A549 (cell line): ENCODE measurements around the gene ZNF775.

ENCODE experiments used
- EP300 ChIP-seq, 2 experiments: fragments of >200 bp; sonication (Bioruptor Twin); formaldehyde crosslinking; IDR thresholded peaks; 2 replicates in 1 of 2; 3 replicates in 1 of 2; pipeline ENCODE4 v1.6.1; 2016 to 2017
- HOXB13 ChIP-seq: fragments of 250-450 bp; sonication (Bioruptor Pico); IDR thresholded peaks from 2 replicates; pipeline ENCODE4 v1.5.0; 2020; ENCODE audit warnings: low read depth, mild to moderate bottlenecking, moderate library complexity
- KDM5A ChIP-seq: fragments of 200-600 bp; sonication (generic); IDR thresholded peaks from 2 replicates; pipeline ENCODE4 v1.6.1; 2016; ENCODE audit warnings: antibody characterized with exemption, mild to moderate bottlenecking
- NPAS2 ChIP-seq: fragments of 250-450 bp; sonication (Bioruptor Pico); IDR thresholded peaks from 2 replicates; pipeline ENCODE4 v1.8.0; 2022; ENCODE audit warnings: mild to moderate bottlenecking, moderate library complexity, borderline replicate concordance
- POLR2A ChIP-seq: IDR thresholded peaks from 2 replicates; pipeline ENCODE4 v1.6.1; 2012; ENCODE audit warnings: mild to moderate bottlenecking, low read length
- POLR2AphosphoS2 ChIP-seq: conservative IDR thresholded peaks from 2 replicates; pipeline ENCODE4 v1.6.1; 2012; ENCODE audit warnings: low read length, improper control_type of control experiment, inconsistent platforms
- TF ChIP-seq, protein P1 (sequence below): fragments of >200 bp; sonication (Bioruptor Twin); formaldehyde crosslinking; IDR thresholded peaks from 3 replicates; pipeline ENCODE4 v1.5.1; 2016
- TF ChIP-seq, protein P2 (sequence below): fragments of 250-450 bp; sonication (Bioruptor Pico); IDR thresholded peaks from 2 replicates; pipeline ENCODE4 v1.5.0; 2021; ENCODE audit warnings: mild to moderate bottlenecking, moderate library complexity, borderline replicate concordance

DNA sequence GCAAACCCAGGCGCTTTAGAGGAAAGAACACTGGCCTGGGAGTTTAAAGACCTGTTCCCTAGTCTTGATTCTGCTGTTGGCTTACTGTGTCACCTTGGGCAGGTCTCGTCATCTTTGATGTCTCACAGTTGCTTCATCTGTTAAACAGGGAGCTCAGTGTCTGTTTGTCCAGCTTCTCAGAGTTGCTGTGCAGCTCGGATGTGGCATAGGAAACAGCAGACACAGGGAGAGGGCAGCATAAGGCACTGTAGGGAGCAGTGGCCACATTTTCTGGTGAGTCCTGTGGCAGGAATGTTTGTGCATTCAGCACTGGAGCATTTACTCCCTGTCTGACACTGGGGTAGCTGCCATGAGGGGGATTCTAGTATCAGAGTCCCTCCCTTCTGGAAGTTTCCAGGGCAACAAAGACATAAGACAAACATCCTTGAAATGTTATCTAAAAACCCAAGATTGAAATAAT lies 8.5 kb upstream of the ZNF775 start:
- no peak for TF ChIP-seq NPAS2
- TF ChIP-seq, protein P1, sequence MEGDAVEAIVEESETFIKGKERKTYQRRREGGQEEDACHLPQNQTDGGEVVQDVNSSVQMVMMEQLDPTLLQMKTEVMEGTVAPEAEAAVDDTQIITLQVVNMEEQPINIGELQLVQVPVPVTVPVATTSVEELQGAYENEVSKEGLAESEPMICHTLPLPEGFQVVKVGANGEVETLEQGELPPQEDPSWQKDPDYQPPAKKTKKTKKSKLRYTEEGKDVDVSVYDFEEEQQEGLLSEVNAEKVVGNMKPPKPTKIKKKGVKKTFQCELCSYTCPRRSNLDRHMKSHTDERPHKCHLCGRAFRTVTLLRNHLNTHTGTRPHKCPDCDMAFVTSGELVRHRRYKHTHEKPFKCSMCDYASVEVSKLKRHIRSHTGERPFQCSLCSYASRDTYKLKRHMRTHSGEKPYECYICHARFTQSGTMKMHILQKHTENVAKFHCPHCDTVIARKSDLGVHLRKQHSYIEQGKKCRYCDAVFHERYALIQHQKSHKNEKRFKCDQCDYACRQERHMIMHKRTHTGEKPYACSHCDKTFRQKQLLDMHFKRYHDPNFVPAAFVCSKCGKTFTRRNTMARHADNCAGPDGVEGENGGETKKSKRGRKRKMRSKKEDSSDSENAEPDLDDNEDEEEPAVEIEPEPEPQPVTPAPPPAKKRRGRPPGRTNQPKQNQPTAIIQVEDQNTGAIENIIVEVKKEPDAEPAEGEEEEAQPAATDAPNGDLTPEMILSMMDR: no peak
- TF ChIP-seq POLR2A: no peak
- TF ChIP-seq, protein P2, sequence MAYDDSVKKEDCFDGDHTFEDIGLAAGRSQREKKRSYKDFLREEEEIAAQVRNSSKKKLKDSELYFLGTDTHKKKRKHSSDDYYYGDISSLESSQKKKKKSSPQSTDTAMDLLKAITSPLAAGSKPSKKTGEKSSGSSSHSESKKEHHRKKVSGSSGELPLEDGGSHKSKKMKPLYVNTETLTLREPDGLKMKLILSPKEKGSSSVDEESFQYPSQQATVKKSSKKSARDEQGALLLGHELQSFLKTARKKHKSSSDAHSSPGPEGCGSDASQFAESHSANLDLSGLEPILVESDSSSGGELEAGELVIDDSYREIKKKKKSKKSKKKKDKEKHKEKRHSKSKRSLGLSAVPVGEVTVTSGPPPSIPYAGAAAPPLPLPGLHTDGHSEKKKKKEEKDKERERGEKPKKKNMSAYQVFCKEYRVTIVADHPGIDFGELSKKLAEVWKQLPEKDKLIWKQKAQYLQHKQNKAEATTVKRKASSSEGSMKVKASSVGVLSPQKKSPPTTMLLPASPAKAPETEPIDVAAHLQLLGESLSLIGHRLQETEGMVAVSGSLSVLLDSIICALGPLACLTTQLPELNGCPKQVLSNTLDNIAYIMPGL (CRISPR knock-in tag): no peak
- no peak for TF ChIP-seq HOXB13
- no peak for TF ChIP-seq KDM5A
- TF ChIP-seq EP300 (IDR thresholded peaks at IDR 0.05): no peak
- TF ChIP-seq POLR2AphosphoS2: no peak
